Stimulated activated CD4-positive, alpha-beta T cell treated with anti-CD3 and anti-CD28 coated beads, Interleukin-4, amount 100 ng/mL, for 24 hours (primary cell): ENCODE data around the gene ATP8B1.

Experiments
- DNase-seq: peaks from one replicate; pipeline ENCODE4 v3.0.0-alpha.2; 2020

ATP8B1 gene

DNA sequence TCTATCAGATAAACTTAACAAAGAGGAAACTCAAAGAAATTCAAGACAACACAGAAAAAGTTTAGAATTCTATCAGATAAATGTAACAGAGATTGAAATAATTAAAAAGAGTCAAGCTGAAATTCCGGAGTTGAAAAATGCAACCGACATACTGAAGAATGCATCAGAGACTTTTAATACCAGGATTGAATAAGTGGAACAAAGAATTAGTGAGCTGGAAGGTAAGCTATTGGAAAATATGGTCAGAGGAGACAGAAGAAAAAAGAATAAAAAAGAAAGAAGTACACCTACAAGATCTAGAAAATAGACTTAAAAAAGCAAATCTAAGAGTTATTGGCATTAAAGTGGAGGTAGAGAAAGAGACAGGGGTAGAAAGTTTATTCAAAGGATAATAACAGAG, 88.0 kb downstream of the ATP8B1 start:
- DNase-seq, result no peak

DNA sequence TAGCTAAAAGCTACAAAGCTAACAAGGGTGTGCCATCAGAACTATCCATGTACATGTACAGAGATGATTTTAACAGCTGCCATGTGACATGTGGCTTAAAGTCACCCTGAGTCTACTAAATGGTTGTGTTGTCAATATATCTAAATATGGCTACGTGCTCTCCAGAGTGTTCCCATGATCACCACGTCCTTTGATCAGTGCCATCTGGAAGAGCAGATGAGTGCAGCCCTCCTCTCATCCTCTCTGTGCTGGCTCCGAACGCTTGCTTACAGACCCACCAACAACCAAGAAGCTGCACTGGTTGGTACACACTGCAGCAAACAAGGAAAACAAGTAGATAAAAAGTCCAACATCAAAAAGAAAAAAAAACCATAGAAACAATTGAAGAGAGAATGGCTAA, 92.9 kb downstream of the ATP8B1 start:
- DNase-seq, result no peak

DNA sequence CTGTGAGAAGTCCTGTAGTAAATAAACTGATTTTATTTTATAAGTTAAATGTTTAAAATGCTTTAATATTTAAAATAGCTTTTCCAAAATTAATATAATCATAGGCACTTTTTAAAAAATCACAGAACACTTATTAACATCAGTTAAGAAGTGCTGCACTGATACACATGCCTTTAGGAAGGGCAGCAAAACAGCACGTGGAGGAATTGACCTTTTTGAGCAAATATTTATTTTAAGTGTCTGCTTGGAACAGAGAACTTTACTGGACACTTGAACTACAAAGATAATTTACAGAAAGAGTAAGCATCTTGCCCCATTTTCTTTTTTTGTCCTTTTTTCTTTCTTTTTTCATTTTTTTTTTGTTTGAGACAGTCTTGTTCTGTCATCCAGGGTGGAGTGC, 93.8 kb downstream of the ATP8B1 start:
- DNase-seq, result no peak

DNA sequence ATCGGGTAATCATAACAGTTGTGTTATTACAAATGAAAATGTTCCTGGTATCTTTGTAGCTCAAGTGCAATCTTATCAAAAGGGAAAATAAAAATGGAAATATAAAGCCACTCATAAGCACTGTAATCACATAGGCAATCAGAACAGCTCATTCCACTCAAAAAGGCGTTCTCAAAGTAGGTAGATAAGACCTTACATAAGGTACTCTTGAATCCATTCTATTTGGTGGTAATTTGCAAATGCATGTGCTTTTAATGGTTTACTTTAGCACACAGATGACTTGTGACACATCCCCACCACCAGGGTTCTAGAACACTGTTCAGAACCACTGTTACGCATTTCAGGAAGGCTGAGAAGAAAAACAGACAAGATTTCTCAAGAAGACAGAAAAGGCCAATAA, 94.8 kb downstream of the ATP8B1 start:
- DNase-seq, result no peak

DNA sequence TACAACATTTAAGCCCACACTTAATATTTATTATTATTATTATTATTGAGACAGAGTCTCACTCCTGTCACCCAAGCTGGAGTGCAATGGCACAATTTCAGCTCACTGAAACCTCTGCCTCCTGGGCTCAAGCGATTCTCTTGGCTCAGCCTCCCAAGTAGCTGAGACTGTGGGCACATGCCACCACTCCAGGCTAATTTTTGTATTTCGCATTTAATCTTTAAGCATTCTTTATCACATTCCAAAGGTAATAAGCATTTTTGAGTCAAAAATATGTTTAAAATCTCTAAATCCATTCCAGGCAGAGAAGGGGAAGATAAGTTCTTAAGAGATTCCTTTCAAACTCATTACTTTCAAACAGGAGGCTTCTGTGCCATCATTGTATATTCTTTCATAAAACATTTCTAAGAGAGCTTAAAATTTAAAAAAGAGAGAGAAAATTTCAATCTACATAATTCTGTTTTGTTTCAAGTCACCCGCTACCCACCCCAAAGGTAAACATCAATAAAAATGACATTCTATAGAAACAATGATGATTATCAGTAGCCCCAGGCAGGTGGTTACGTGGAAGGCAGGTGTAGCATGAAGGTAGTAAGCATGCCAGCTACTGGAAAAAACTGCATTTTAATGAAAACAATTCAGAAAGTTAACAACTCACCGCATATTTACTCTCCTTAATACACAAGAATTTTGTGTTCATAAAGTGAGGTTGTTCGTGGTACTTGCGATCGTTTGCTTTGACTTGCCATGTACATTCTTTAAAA, 97.1 kb downstream of the ATP8B1 start:
- no peak for DNase-seq

DNA sequence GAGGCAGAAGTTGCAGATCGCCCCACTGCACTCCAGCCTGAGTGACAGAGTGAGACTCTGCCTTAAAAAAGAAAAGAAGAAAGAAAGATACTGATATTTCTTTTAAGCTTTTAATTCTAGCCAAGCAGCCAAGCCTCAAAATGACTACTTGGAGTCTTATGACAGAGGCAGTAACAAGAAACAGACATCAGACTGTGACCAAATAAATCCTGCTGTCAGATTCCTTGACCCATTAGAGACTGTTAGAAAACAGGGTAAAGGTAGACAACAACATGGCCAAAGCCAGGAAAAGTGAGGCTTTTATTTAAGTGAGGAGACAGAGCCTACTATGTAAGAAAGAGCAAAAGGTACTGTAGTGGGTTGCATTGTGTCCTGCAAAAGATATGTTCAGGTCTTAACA, 98.1 kb downstream of the ATP8B1 start:
- DNase-seq, result no peak

DNA sequence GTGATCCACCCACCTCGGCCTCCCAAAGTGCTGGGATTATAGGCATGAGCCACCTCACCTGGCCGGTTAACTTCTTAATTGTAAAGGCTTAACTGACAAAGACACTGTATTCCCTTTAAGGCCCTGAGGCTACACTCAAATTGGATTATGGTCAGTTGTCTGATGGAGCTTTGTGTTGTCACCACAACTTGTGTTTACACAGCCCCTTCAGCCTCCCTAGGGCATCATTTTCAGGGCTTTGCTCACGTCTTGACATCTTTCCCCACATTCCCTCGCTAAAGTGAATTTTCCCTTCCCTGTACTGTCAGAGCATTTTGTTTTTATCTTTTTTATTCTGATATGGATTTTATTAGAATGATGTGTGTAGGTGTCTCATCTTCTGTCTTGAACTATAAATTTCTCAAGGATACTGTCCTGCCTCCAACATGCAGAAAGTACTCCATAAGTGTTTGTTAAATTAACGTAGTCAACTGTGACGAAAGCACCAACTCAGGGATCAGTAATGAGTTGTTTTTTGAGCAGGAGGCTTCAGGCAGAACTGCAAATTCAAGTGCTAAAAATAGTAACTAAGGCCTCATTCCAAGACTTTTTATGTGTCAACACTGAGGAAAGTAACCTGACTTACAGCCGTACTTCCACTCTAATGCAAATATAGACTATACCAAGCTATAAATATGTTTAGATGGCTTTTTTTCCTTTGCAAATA, 104.4 kb downstream of the ATP8B1 start:
- no peak for DNase-seq

DNA sequence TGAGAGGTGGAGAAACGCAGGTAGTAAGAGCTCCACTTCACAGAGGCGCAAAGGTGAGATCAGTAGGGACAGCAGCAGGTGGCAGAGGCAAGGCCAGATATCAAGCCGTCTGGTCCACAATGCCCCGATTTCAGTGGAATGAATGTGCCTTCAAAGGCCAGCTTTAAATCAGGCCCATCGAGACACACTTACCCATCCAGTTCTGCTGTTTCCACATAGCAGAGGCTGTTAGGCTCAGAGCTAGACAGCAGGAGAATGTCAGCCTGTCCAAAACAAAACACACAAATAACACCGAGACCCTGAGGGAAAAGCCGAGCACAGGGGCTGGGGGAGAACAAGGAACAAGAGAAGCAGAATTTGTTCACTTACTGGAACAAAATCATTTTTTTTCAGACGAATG, 105.7 kb downstream of the ATP8B1 start:
- no peak for DNase-seq

DNA sequence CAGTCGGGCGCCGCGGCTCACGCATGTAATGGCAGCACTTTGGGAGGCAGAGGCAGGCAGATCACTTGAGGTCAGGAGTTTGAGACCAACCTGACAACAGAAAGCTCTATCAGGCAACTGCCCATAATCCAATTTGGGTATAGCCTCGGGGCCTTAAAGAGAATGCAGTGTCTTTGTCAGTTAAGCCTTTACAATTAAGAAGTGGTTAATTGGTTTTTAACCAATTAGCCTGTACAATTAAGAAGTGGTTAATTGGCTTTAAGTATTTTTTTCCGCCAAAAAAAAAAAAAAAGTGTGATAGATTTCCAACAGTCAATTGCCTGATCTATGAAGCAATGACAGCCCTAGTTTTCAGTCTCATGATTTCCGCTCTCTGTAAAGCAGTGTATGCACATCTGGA, 106.8 kb downstream of the ATP8B1 start:
- no peak for DNase-seq

DNA sequence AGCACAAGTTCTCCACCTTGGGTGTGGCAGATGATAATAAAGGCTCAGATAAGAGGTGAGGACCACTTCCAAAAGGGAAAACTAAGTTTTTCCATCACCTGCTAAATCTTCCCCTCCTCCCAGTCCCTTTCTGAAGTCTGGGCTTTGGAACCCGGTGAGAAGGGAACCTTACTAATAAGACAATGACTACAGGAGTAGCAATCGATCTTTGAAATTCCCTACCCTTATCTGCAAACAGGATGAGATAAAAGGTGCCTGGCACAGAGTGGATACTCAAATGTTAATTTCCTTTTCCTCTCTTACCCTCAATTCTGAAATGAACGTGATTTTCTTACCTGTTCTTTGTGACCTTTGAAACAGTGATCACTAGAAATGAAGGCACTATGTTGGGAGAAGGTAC, 111.8 kb downstream of the ATP8B1 start:
- no peak for DNase-seq

DNA sequence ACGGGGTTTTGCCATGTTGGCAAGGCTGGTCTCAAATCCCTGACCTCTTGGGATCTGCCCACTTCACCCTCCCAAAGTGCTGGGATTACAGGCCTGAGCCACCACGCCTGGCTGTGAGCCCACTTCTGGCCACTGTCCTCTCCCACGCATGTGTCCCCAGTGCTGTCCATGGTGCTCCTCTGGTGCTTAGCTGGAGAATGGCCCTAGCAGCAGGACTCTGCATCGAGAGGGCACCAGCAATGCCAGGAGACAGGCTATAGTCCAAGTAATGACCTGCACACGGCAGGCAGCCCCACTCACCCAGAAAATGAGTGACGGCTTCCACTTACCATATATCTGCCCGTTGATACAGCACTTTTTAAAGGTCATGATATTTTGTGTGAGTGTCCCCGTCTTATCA, 115.1 kb downstream of the ATP8B1 start:
- DNase-seq, result no peak

DNA sequence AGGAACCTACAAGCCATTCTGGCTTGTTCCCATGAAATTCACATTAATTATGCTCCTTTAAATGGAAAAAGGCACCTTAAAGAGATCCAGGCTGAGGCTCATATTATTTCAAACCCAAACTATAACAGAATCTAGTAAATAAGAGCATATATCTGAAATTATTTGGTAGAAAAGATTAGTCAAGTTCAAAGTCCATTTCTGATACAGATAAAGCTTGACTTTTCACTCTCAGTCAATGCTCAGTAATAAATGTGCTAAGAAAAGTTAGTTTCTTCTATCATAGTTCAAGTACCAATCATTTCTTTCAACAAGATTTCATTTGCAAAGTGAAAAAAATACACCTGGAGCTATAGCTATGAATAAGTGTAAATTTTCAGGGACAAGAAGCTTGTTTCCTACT, 119.6 kb downstream of the ATP8B1 start:
- DNase-seq, result no peak

DNA sequence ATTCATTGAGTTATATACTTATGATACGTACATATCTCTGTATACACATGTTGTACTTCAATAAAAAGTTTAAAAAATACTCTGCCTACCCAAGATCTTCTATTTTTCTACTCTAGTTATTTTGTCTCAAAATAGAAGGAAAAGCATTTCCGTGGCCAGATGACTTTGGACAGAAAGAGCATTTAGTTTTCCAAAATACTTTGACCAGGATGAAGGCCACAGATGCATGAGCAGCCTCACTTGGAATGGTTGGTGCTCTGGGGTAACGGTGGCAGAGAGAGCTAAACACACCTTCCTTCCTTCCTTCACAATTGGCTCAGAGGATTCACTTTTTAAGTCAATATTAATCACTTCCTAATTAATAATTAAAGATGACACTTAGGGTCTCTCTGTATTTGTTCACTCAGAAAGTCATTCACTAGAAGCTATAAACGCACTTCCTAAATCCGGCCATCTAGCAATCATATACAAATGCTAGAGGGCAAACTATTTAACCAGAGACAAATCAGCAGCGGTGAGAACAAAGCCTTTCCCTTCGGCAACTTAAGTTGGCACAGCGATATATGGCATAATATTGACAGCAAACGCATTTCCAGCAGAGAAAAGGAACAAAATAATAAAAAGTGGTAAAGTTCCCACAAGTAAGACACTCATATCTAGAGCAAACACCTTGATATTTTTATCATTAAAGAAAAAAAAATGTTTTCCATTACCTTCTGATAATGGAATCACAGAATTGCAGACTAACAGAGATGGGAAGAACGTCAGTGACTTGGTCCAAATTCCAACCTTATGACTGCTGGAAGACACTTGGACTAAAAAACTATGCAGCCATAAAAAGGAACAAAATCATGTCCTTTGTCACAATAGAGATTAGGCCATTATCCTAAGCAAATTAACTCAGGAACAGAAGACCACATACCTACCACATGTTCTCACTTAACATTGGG, 125.6 kb downstream of the ATP8B1 start:
- no peak for DNase-seq

DNA sequence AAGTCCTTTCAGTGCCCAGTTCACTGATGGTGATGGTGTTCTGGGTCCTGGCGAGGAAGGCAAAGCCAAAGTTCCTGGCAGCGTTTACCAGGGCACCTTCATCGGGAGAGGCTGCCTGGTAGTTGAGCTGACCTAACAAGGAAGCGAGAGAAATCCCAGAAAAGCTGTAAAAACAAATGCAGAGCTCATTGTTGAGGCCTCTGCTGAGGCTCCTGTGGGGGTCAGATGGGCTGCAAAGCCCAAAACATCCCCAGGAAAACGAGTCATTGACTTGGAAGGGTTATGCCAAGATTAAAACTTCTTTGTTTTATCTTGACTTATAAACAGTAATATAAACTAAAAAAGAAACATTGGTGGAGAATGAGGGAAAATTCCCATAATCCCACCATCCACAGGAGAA, 128.2 kb downstream of the ATP8B1 start:
- DNase-seq, result no peak

DNA sequence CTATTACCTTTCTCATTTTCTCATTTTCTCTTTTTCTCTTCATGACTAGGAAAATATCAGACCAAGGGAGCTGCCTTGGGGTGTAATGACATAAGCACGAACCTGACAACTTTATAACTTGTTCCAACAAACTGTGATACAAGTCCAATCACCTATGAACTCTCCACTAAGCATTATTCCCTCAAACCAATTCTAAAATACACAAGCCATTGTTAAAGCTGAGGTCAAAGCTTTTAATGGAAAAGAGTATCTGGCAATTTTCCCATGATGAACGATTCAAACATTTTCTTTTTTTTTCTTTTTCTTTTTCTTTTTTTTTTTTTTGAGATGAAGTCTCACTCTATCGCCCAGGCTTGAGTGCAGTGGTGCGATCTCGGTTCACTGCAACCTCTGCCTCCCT, 133.1 kb downstream of the ATP8B1 start:
- no peak for DNase-seq

DNA sequence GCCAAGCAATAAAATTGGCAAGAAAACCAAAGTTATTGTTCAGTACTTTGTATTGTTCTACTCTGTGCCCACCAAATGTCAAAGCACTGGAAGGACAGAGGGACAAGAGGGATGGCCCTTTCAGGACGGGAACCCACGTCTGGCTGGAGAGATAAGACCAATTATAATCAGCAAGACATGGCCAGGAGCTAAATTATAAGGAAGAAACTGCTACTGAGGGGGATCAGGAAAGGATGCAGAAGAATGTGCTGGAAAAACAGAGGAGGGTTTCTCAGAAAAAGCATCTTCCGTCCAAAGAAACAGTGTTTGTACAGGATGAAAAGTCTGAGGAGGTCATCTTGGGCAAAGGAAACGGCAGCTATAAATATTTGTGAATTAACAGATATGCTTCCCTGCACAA, 135.1 kb downstream of the ATP8B1 start:
- DNase-seq, result no peak

DNA sequence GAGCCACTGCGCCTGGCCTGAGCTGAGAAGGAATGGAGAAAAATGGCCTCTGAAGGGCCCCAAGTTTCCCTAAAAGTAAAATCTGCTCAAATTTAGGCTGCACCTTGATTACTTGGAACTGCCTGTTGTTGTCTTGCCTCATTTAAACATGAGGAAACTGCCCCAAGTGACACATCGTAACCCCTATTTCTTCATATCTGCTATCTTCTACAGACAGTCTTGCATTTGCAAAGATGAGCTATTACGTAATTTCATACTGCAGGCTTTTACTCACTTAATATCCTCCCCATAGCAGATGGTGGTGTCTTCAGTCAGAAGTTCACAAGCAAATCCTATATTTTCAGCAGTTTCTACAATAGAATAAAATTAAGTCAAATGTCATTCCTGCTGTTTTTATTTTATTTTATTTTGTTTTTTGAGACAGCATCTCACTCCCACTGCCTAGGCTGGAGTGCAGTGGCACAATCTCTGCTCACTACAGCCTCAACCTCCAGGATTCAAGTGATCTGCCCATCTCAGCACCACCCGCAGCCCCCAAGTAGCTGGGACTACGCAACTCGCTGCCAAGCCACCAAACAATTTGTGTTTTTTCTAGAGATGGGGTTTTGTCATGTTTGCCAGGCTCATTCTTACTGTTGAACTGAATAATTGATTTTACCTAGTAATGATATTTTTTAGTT, 136.2 kb downstream of the ATP8B1 start:
- no peak for DNase-seq

DNA sequence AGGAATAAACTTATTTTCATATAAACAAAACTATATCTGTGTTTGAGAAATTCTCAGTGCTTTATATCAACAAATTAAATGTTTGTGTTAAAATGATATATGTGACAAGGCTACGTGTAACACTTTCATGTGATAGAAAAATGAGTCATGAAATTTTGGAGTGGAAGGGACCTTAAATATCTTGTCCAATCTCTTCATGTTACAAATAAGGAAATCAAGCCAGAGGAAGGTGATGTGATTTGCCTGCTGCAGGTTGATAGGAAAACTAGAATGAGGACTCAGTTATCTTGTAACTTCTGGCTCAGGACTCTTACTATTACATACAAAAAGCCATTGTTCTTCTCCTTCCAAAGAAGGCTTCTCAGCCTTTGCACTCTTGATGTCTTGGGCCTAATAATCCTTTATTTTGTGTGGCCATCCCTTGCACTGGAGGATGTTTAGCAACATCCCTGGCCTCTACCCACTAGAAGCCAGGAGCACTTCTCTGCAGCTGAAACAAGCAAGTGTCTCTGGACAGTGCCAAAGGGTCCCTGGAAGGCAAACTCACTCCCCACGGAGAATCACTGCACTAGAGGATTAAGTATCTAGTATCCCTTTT, 138.4 kb downstream of the ATP8B1 start:
- DNase-seq, result no peak

DNA sequence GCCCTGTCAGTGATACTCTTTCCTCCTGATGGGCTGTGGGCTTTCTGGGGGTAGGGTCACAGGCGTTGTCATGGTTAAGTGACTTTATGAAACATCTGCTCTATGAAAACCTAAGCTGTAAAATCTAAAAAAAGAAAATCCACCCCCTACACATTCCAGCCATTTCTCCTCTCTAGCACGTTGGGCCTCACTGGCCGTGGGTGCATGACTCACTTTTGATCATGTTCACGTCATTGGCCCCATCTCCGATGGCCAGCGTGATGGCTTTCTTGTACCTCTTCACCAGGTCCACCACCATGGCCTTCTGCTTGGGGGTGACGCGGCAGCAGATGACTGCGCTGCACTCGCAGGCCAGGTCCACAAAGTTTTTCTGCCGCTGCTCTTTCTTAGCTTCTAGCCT, 142.2 kb downstream of the ATP8B1 start:
- no peak for DNase-seq

DNA sequence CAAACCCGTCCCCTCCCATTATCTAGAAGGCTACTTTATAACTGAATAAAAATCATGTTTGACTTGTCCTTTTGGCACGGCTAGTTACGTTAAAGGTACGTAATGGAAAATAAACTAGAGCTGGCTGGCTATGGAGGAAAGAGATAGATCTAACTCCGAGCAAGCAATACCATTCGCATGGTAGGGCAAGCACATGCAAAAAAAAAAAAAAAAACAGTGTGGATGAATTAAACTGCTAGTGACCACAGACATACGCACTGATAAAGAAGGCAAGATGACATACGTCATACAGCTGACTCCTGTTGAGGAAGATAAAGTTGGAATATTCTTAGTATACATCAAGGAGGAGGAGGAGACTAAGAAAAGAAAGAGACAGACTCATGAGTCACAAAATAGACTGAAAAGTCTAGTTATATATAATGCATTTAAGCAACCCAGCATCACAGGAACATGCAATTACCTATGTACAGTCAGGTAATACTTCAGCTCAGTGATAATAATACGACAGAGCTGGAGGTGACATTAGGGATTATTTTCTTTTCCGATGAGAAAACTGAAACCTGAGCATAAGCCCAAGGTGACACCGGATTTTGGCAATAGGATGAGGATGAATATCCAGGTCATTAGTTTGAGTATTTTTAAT, 143.5 kb downstream of the ATP8B1 start:
- DNase-seq, result no peak

DNA sequence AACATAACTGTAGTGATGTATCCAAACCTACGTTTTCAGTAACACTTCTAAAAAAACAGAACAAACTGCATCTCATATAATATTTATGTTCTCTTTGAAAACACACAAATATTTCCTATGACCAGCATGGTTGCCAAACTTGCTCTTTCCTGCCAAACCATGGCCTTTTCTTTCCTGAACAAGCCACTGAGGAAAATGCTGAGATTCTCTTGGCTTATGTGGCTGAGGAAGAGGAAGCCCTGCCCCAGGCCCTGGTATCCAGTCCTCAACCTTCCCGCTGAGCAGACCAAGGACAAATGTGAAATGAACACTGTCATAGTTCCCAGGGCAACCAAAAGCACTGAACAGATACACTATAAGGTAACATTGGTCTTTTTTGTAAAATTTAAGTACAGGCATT, 145.6 kb downstream of the ATP8B1 start:
- DNase-seq, result no peak

DNA sequence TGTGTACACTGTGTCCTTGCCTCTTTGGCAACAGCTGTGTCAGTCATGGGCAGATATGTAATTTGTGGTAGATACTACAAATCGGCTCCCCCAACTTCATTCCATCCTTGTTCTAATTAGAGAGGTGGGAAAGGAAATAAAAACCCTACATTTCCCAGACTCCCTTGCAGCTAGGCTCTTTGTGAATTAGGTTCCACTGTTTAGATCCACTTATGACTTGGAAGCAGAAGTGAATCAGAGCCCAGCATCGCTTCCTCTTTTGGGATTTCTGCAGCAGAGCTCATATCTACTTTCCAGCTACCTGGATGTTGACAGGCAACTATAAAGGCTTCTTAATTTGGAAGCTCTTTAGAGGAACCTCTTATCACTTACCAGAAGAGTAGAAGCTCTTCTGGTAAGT, 147.4 kb downstream of the ATP8B1 start:
- DNase-seq, result no peak
